Endodermal cell (in vitro differentiated cells): ENCODE data around the gene EHD4. TPM values are rescaled to one million over a fixed set of nuclear protein-coding genes. Genes with fewer than 3 reads are reported as not detected.

Experiments used
- DNase-seq: peaks from one replicate; pipeline ENCODE4 v3.0.0-alpha.2; 2017
- H3K27ac ChIP-seq: 2 replicates; pipeline ENCODE4 v1.5.1; 2013; ENCODE audit warnings: mild to moderate bottlenecking, low read depth, low read length, moderate library complexity
- H3K27me3 ChIP-seq: 2 replicates; pipeline ENCODE4 v1.6.1; 2013; ENCODE audit warnings: mild to moderate bottlenecking, low read length, moderate library complexity; ENCODE audit not compliant: insufficient read depth, control insufficient read depth, poor library complexity, severe bottlenecking
- H3K36me3 ChIP-seq: 2 replicates; pipeline ENCODE4 v1.7.0; 2013; ENCODE audit warnings: mild to moderate bottlenecking, low read length, moderate library complexity; ENCODE audit not compliant: control insufficient read depth, insufficient read depth
- H3K4me1 ChIP-seq: one replicate; pipeline ENCODE4 v1.7.0; 2013; ENCODE audit warnings: low read length; ENCODE audit not compliant: control insufficient read depth, insufficient read depth
- H3K4me3 ChIP-seq: 2 replicates; pipeline ENCODE4 v1.5.1; 2013; ENCODE audit warnings: mild to moderate bottlenecking, low read length, moderate library complexity
- H3K9ac ChIP-seq: 2 replicates; pipeline ENCODE4 v1.6.1; 2013; ENCODE audit warnings: mild to moderate bottlenecking, low read length, moderate library complexity; ENCODE audit not compliant: poor library complexity, severe bottlenecking; ENCODE audit errors: extremely low read depth
- H3K9me3 ChIP-seq: 2 replicates; pipeline ENCODE4 v1.6.1; 2013; ENCODE audit warnings: mild to moderate bottlenecking, low read length, moderate library complexity; ENCODE audit not compliant: control insufficient read depth
- H3K27ac Mint-ChIP-seq: 2 replicates; pipeline ENCODE4 v1.8.0; 2020; ENCODE audit warnings: mixed read lengths
- H3K27me3 Mint-ChIP-seq: 2 replicates; pipeline ENCODE4 v1.8.0; 2021; ENCODE audit warnings: mild to moderate bottlenecking, mixed read lengths; ENCODE audit not compliant: insufficient read depth
- H3K36me3 Mint-ChIP-seq: 2 replicates; pipeline ENCODE4 v1.8.0; 2020; ENCODE audit warnings: low read depth, mixed read lengths
- H3K4me1 Mint-ChIP-seq: 2 replicates; pipeline ENCODE4 v1.8.0; 2020; ENCODE audit warnings: mixed read lengths
- H3K4me3 Mint-ChIP-seq: 2 replicates; pipeline ENCODE4 v1.8.0; 2020; ENCODE audit warnings: mild to moderate bottlenecking, moderate library complexity, mixed read lengths
- H3K9me3 Mint-ChIP-seq: 2 replicates; pipeline ENCODE4 v1.8.0; 2020; ENCODE audit warnings: mild to moderate bottlenecking, mixed read lengths
- WGBS, 2 experiments: methylation state at CpG; one replicate each; pipeline versions ENCODE4 v1.1.5 to v1.1.7; 2013; ENCODE audit warnings: missing lambda C conversion rate in 2 of 2, mixed read lengths in 1 of 2; ENCODE audit not compliant: insufficient coverage in 1 of 2, insufficient read length in 1 of 2; 5-methylcytosine and 5-hydroxymethylcytosine counted together
- total RNA-seq, 2 donors: library from RNA; stranded (reverse); fragmentation: NEBNext Ultra II Directional in 1 of 2; extraction: Animal tissue kit (Norgen Biotek cat#: 25700) in 1 of 2; gene quantifications; 2 replicates in 1 of 2; 3 replicates in 1 of 2; pipeline ENCODE4 v1.2.1, GENCODE V29; 2021
- TF ChIP-seq, protein P1 (sequence below): fragments of 200-600 bp; sonication (generic); conservative IDR thresholded peaks from 2 replicates; pipeline ENCODE4 v1.5.0; 2021; ENCODE audit warnings: antibody characterized with exemption, mild to moderate bottlenecking

Gene EHD4
- total RNA-seq, 2 donors from 2014 or later = 16.9 to 17.3 TPM

DNA sequence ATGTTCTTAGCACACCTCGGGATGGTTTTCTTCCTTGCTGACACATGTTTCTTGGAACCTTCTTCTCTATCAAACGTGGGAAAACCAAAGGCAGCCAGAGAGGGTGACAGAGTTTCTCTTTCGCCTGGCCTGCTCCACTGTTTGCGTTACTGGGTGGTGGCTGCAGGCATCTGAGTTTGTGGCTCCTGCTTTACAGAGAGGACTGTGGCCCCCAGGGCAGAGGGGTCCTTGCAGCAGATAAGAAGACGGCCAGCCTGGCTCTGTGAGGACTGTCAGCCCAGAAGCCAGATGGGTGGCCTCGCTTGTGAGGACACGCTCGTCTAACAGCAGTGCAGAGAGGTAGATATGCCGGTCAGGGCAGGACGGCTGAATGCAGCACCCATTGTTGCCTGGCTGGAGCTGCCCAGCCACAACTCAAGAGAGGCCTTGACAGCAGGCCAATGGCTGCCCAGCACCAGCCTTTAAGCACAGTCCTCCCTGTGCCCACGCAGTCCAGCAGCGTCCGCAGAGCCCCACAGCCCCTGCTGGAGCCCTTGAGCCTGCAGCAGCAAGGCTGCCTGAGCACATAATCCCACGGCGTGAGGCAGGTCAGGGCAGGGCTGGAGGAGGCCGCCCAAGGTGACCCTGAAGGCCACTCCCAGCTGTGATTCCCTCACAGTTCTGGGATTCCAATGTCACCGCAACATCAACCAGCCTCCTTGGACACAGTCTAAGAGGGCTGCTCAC is 63.5 kb downstream of the EHD4 start:
- H3K27me3 Mint-ChIP-seq = no peaks in the 10 kb centered on the region
- Histone ChIP-seq H3K4me3 (no peak overlapping the region), H3K9me3 (peaks cover 14% of the 10 kb centered on the region), H3K27me3 (no peaks in the 10 kb centered on the region), H3K9ac (no peak overlapping the region), H3K36me3 (peaks cover 46% of the 10 kb centered on the region), H3K4me1 (no peaks in the 10 kb centered on the region), H3K27ac (no peak overlapping the region)
- 87 to 89% methylated on average over 15 to 17 of the region's 17 CpGs for WGBS, 2 experiments
- no peak for DNase-seq
- H3K27ac Mint-ChIP-seq = no peak overlapping the region
- TF ChIP-seq, protein P1, sequence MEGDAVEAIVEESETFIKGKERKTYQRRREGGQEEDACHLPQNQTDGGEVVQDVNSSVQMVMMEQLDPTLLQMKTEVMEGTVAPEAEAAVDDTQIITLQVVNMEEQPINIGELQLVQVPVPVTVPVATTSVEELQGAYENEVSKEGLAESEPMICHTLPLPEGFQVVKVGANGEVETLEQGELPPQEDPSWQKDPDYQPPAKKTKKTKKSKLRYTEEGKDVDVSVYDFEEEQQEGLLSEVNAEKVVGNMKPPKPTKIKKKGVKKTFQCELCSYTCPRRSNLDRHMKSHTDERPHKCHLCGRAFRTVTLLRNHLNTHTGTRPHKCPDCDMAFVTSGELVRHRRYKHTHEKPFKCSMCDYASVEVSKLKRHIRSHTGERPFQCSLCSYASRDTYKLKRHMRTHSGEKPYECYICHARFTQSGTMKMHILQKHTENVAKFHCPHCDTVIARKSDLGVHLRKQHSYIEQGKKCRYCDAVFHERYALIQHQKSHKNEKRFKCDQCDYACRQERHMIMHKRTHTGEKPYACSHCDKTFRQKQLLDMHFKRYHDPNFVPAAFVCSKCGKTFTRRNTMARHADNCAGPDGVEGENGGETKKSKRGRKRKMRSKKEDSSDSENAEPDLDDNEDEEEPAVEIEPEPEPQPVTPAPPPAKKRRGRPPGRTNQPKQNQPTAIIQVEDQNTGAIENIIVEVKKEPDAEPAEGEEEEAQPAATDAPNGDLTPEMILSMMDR = no peak
- peaks cover 2% of the 10 kb centered on the region for H3K4me1 Mint-ChIP-seq
- peaks cover 42% of the 10 kb centered on the region for H3K36me3 Mint-ChIP-seq
- no peaks in the 10 kb centered on the region for H3K9me3 Mint-ChIP-seq
- H3K4me3 Mint-ChIP-seq = no peak overlapping the region

DNA sequence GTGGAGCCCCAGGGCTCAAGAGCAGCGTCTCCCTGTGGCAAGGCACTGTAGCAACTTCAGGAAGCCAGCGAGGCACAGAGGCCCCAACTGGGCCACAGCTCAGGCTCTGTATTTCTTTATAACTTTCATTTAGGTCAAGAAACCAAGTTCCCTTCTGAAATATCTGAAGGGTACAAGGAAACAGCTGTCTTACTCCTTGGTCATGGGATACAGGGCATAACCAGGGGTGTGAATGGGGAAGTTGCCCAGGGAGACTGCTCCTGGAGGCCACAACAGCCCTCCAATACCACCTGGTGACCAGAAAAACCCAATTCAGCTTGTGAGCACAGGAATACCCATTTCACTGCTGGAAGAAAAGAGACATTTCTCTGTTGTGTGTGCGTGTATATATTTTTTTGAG is 65.2 kb downstream of the EHD4 start:
- no peaks in the 10 kb centered on the region for H3K27me3 ChIP-seq
- DNase-seq = no peak
- no peaks in the 10 kb centered on the region for H3K4me1 ChIP-seq
- H3K9me3 Mint-ChIP-seq = no peaks in the 10 kb centered on the region
- H3K27me3 Mint-ChIP-seq = no peaks in the 10 kb centered on the region
- no peak overlapping the region for H3K4me3 Mint-ChIP-seq
- peaks cover 41% of the 10 kb centered on the region for H3K36me3 ChIP-seq
- TF ChIP-seq, protein P1 = no peak
- H3K4me3 ChIP-seq = no peak overlapping the region
- WGBS, 2 experiments = 53 to 77% methylated on average over 2 to 3 of the region's 3 CpGs
- peaks cover 2% of the 10 kb centered on the region for H3K4me1 Mint-ChIP-seq
- no peak overlapping the region for H3K9ac ChIP-seq
- no peak overlapping the region for H3K27ac ChIP-seq
- H3K27ac Mint-ChIP-seq = no peak overlapping the region
- H3K9me3 ChIP-seq = peaks cover 14% of the 10 kb centered on the region
- H3K36me3 Mint-ChIP-seq = peaks cover 41% of the 10 kb centered on the region

GRCh38 chr15:41906608-41907007 is 65.7 kb downstream of the EHD4 start:
- TF ChIP-seq, protein P1 = no peak
- H3K27ac Mint-ChIP-seq = no peak overlapping the region
- no peak overlapping the region for H3K4me3 ChIP-seq
- DNase-seq = no peak
- H3K36me3 Mint-ChIP-seq = peaks cover 44% of the 10 kb centered on the region
- H3K9me3 Mint-ChIP-seq = no peaks in the 10 kb centered on the region
- H3K27ac ChIP-seq = no peak overlapping the region
- H3K4me3 Mint-ChIP-seq = no peak overlapping the region
- no peaks in the 10 kb centered on the region for H3K27me3 ChIP-seq
- no peaks in the 10 kb centered on the region for H3K27me3 Mint-ChIP-seq
- peaks cover 41% of the 10 kb centered on the region for H3K36me3 ChIP-seq
- H3K4me1 ChIP-seq = no peaks in the 10 kb centered on the region
- peaks cover 14% of the 10 kb centered on the region for H3K9me3 ChIP-seq
- H3K9ac ChIP-seq = no peak overlapping the region
- H3K4me1 Mint-ChIP-seq = peaks cover 2% of the 10 kb centered on the region
- 92 to 100% methylated on average over 3 to 5 of the region's 5 CpGs for WGBS, 2 experiments
